ENCODE results near the gene FAM131A.
"Not testable (repeated sequence)": the region's sequence is repeated elsewhere in the genome, so short reads cannot be mapped to it uniquely, and the experiment has no call there.

Gene FAM131A

GRCh38 chr3:184335291-184335660 is 2.1 kb upstream of the FAM131A start:
- no peak for DNase-seq (ENCODE audit: low spot score)
- TF ChIP-seq, protein P1, sequence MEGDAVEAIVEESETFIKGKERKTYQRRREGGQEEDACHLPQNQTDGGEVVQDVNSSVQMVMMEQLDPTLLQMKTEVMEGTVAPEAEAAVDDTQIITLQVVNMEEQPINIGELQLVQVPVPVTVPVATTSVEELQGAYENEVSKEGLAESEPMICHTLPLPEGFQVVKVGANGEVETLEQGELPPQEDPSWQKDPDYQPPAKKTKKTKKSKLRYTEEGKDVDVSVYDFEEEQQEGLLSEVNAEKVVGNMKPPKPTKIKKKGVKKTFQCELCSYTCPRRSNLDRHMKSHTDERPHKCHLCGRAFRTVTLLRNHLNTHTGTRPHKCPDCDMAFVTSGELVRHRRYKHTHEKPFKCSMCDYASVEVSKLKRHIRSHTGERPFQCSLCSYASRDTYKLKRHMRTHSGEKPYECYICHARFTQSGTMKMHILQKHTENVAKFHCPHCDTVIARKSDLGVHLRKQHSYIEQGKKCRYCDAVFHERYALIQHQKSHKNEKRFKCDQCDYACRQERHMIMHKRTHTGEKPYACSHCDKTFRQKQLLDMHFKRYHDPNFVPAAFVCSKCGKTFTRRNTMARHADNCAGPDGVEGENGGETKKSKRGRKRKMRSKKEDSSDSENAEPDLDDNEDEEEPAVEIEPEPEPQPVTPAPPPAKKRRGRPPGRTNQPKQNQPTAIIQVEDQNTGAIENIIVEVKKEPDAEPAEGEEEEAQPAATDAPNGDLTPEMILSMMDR (IDR thresholded peaks at IDR 0.05; ENCODE audit: extremely low read depth, missing control alignments) = no peak

- DNase-seq (ENCODE audit: low spot score) = peak; percentile 94
These were observed 1.5 kb upstream of the FAM131A start for GRCh38 chr3:184335661-184336546.

GRCh38 chr3:184336547-184337398 is 627 bp upstream of the FAM131A start:
- peak; percentile 73 for DNase-seq (ENCODE audit: low spot score)
- TF ChIP-seq, protein P1 (IDR thresholded peaks at IDR 0.05; ENCODE audit: extremely low read depth, missing control alignments) = no peak

More at GRCh38 chr3:184335661-184336546, 1.5 kb upstream of the FAM131A start:
- TF ChIP-seq, protein P1 (IDR thresholded peaks at IDR 0.05; ENCODE audit: extremely low read depth, missing control alignments) = no peak

- no peak for DNase-seq (ENCODE audit: low spot score)
- TF ChIP-seq, protein P1 (IDR thresholded peaks at IDR 0.05; ENCODE audit: extremely low read depth, missing control alignments) = no peak
These were observed 581 bp downstream of the FAM131A start for GRCh38 chr3:184337981-184338380.

GRCh38 chr3:184338511-184338945 is 1.1 kb downstream of the FAM131A start:
- peak; percentile 49 for DNase-seq (ENCODE audit: low spot score)
- TF ChIP-seq, protein P1 (IDR thresholded peaks at IDR 0.05; ENCODE audit: extremely low read depth, missing control alignments) = no peak

GRCh38 chr3:184339001-184339400 is 1.6 kb downstream of the FAM131A start:
- TF ChIP-seq, protein P1 (IDR thresholded peaks at IDR 0.05; ENCODE audit: extremely low read depth, missing control alignments) = no peak

GRCh38 chr3:184339451-184340135 is 2.2 kb downstream of the FAM131A start:
- DNase-seq (ENCODE audit: low spot score) = not testable (repeated sequence)

More at GRCh38 chr3:184339001-184339400, 1.6 kb downstream of the FAM131A start:
- no peak for DNase-seq (ENCODE audit: low spot score)

Data from GM20000 (cell line).